ENCODE results near the gene MAN2B1. TPM values are rescaled to one million over a fixed set of nuclear protein-coding genes. Genes with fewer than 3 reads are reported as not detected.

MAN2B1 gene
- total RNA-seq, 1 donor from 2014 or later = 35.8 TPM

GRCh38 chr19:12705654-12706331 is 39.3 kb upstream of the MAN2B1 start:
- peaks cover 10% of the 10 kb centered on the region for H3K4me1 ChIP-seq
- no peaks in the 10 kb centered on the region for H3K27me3 Mint-ChIP-seq (ENCODE audit: insufficient read depth, low read depth)

GRCh38 chr19:12705169-12705568 is 38.6 kb upstream of the MAN2B1 start:
- TF ChIP-seq CTCF (IDR thresholded peaks at IDR 0.05) (no peak), EZH2 (IDR thresholded peaks at IDR 0.05) (no peak), EZH2phosphoT487 (IDR thresholded peaks at IDR 0.05) (no peak)
- Histone ChIP-seq H3F3A (ENCODE audit: low read depth) (peaks cover 39% of the 10 kb centered on the region), H3K9ac (no peak overlapping the region), H3K4me2 (no peak overlapping the region), H2AFZ (replicated peaks) (no peak overlapping the region), H3K4me1 (peaks cover 10% of the 10 kb centered on the region), H3K27ac (peak overlapping the region; percentile 29), H4K20me1 (ENCODE audit: low read depth) (no peaks in the 10 kb centered on the region), H3K36me3 (peaks cover 4% of the 10 kb centered on the region), H3K4me3 (no peak overlapping the region), H3K9me3 (ENCODE audit: low read depth) (no peaks in the 10 kb centered on the region), H3K79me2 (ENCODE audit: low read depth) (peaks cover 6% of the 10 kb centered on the region), H3K27me3 (no peaks in the 10 kb centered on the region)
- H3K36me3 Mint-ChIP-seq = peaks cover 18% of the 10 kb centered on the region
- H3K27me3 Mint-ChIP-seq (ENCODE audit: insufficient read depth, low read depth) = no peaks in the 10 kb centered on the region
- no peak overlapping the region for H3K27ac Mint-ChIP-seq
- no peak for DNase-seq (ENCODE audit: low spot score)
- peaks cover 5% of the 10 kb centered on the region for H3K4me1 Mint-ChIP-seq
- no peak overlapping the region for H3K4me3 Mint-ChIP-seq
- no peaks in the 10 kb centered on the region for H3K9me3 Mint-ChIP-seq

More at GRCh38 chr19:12705654-12706331, 39.3 kb upstream of the MAN2B1 start:
- Histone ChIP-seq H3K27me3 (no peaks in the 10 kb centered on the region), H3F3A (ENCODE audit: low read depth) (peaks cover 37% of the 10 kb centered on the region), H3K79me2 (ENCODE audit: low read depth) (peaks cover 6% of the 10 kb centered on the region), H4K20me1 (ENCODE audit: low read depth) (no peaks in the 10 kb centered on the region), H3K4me3 (no peak overlapping the region), H3K9me3 (ENCODE audit: low read depth) (no peaks in the 10 kb centered on the region), H3K27ac (no peak overlapping the region), H2AFZ (replicated peaks) (no peak overlapping the region), H3K9ac (no peak overlapping the region), H3K36me3 (peaks cover 4% of the 10 kb centered on the region), H3K4me2 (no peak overlapping the region)
- Mint-ChIP-seq H3K9me3 (no peaks in the 10 kb centered on the region), H3K27ac (no peak overlapping the region), H3K36me3 (peaks cover 21% of the 10 kb centered on the region), H3K4me1 (peaks cover 5% of the 10 kb centered on the region), H3K4me3 (no peak overlapping the region)
- no peak for TF ChIP-seq EZH2 (IDR thresholded peaks at IDR 0.05)
- no peak for DNase-seq (ENCODE audit: low spot score)

GRCh38 chr19:12703046-12703445 is 36.5 kb upstream of the MAN2B1 start:
- H3K36me3 Mint-ChIP-seq = peaks cover 19% of the 10 kb centered on the region
- Histone ChIP-seq H3K79me2 (ENCODE audit: low read depth) (peaks cover 6% of the 10 kb centered on the region), H3K27me3 (no peaks in the 10 kb centered on the region), H3K4me3 (no peak overlapping the region), H3K4me1 (peaks cover 10% of the 10 kb centered on the region), H3F3A (ENCODE audit: low read depth) (peaks cover 56% of the 10 kb centered on the region), H4K20me1 (ENCODE audit: low read depth) (no peaks in the 10 kb centered on the region), H3K36me3 (no peaks in the 10 kb centered on the region), H3K9me3 (ENCODE audit: low read depth) (no peaks in the 10 kb centered on the region), H3K4me2 (peak overlapping the region; percentile 31), H2AFZ (replicated peaks) (no peak overlapping the region), H3K9ac (no peak overlapping the region), H3K27ac (peak overlapping the region; percentile 53)
- no peaks in the 10 kb centered on the region for H3K9me3 Mint-ChIP-seq
- no peak for TF ChIP-seq EZH2phosphoT487 (IDR thresholded peaks at IDR 0.05)
- no peak for TF ChIP-seq EZH2 (IDR thresholded peaks at IDR 0.05)
- TF ChIP-seq CTCF (IDR thresholded peaks at IDR 0.05) = no peak
- H3K27me3 Mint-ChIP-seq (ENCODE audit: insufficient read depth, low read depth) = peaks cover 2% of the 10 kb centered on the region
- peak overlapping the region; percentile 87 for H3K27ac Mint-ChIP-seq
- H3K4me1 Mint-ChIP-seq = peaks cover 7% of the 10 kb centered on the region
- DNase-seq (ENCODE audit: low spot score) = peak; percentile 91
- H3K4me3 Mint-ChIP-seq = peak overlapping the region; percentile 9

- Mint-ChIP-seq H3K9me3 (no peaks in the 10 kb centered on the region), H3K4me1 (peaks cover 9% of the 10 kb centered on the region), H3K36me3 (peaks cover 16% of the 10 kb centered on the region), H3K4me3 (no peak overlapping the region), H3K27ac (no peak overlapping the region), H3K27me3 (ENCODE audit: insufficient read depth, low read depth) (peaks cover 2% of the 10 kb centered on the region)
- H2AFZ ChIP-seq (replicated peaks) = no peak overlapping the region
- H3K36me3 ChIP-seq = no peaks in the 10 kb centered on the region
- peaks cover 6% of the 10 kb centered on the region for H3K79me2 ChIP-seq (ENCODE audit: low read depth)
- peaks cover 10% of the 10 kb centered on the region for H3K4me1 ChIP-seq
- H3K4me3 ChIP-seq = no peak overlapping the region
- H4K20me1 ChIP-seq (ENCODE audit: low read depth) = no peaks in the 10 kb centered on the region
- H3K9ac ChIP-seq = no peak overlapping the region
- no peak overlapping the region for H3K27ac ChIP-seq
- H3K9me3 ChIP-seq (ENCODE audit: low read depth) = no peaks in the 10 kb centered on the region
- TF ChIP-seq EZH2phosphoT487 (IDR thresholded peaks at IDR 0.05) = no peak
- no peak for TF ChIP-seq CTCF (IDR thresholded peaks at IDR 0.05)
- no peak for TF ChIP-seq EZH2 (IDR thresholded peaks at IDR 0.05)
- DNase-seq (ENCODE audit: low spot score) = no peak
- no peaks in the 10 kb centered on the region for H3K27me3 ChIP-seq
- H3F3A ChIP-seq (ENCODE audit: low read depth) = peaks cover 69% of the 10 kb centered on the region
- H3K4me2 ChIP-seq = no peak overlapping the region
Measured at GRCh38 chr19:12701596-12702282, 35.2 kb upstream of the MAN2B1 start.
